Spleen (tissue), 7 donors: ENCODE results near the gene BNC2.

ENCODE experiments used
- POLR2A ChIP-seq, 3 donors: fragments of 450-650 bp; IDR thresholded peaks; one replicate each; pipeline ENCODE4 v1.5.1; 2017; ENCODE audit warnings: antibody characterized with exemption in 3 of 3, mild to moderate bottlenecking in 1 of 3
- TF ChIP-seq, protein P1 (sequence below), 11 experiments: fragments of 200-600 bp in 7 of 11; fragments of 450-650 bp in 4 of 11; sonication (generic) in 4 of 11; IDR thresholded peaks in 8 of 11; conservative IDR thresholded peaks in 3 of 11; 1 replicate in 7 of 11; 2 replicates in 4 of 11; pipeline versions ENCODE4 v1.4.0 to v1.8.0; 2016 to 2021; ENCODE audit warnings: antibody characterized with exemption in 11 of 11, inconsistent platforms in 4 of 11, mild to moderate bottlenecking in 1 of 11
- donor health status: DM: no; HTN: no; CAD: no; lungs with moderate emphysema.
- donor health status: DM: no; HTN: no; CAD: no.
- donor health status: DM: no; HTN: no; CAD: no.

DNA sequence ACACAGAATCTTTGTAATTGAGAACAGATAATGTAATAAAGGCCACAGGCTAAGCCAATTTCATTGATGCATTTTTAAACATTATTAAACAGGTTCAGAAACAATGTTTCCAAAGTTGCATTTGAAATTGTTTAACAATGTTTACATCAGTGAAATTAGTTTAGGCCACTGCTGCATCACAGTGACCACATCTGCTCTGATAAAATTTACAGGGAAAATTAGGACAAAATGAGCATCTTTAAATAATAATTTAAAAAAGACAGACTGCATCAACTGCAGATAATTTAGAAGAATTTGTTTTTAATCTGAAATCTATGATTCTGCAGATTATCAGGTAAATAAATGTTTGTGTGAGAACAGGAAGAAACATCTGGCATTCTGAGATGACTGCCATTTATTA is 420.4 kb downstream of the BNC2 start:
- no peak for TF ChIP-seq POLR2A (IDR thresholded peaks at IDR 0.05)
- TF ChIP-seq, protein P1, sequence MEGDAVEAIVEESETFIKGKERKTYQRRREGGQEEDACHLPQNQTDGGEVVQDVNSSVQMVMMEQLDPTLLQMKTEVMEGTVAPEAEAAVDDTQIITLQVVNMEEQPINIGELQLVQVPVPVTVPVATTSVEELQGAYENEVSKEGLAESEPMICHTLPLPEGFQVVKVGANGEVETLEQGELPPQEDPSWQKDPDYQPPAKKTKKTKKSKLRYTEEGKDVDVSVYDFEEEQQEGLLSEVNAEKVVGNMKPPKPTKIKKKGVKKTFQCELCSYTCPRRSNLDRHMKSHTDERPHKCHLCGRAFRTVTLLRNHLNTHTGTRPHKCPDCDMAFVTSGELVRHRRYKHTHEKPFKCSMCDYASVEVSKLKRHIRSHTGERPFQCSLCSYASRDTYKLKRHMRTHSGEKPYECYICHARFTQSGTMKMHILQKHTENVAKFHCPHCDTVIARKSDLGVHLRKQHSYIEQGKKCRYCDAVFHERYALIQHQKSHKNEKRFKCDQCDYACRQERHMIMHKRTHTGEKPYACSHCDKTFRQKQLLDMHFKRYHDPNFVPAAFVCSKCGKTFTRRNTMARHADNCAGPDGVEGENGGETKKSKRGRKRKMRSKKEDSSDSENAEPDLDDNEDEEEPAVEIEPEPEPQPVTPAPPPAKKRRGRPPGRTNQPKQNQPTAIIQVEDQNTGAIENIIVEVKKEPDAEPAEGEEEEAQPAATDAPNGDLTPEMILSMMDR (IDR thresholded peaks at IDR 0.05 in 8 of 11, conservative IDR thresholded peaks at IDR 0.05 in 3 of 11): no peak
